Panc1 (cell line): ENCODE measurements around the gene GABRG3. TPM values are rescaled to one million over a fixed set of nuclear protein-coding genes. Genes with fewer than 3 reads are reported as not detected.

Source experiments
- ATAC-seq: fragments of 200-7000 bp; cut with Tn5 transposase; 2 replicates; pipeline ENCODE4 v1.9.1; 2020; ENCODE audit warnings: mild to moderate bottlenecking, moderate library complexity
- BruUV-seq: library from RNA; stranded (reverse); fragments of 400-500 nt; replicated peaks from 2 replicates; lab custom pipeline; 2021; lab: Mats Ljungman, UMichigan
- CTCF ChIA-PET: fragments of 300-600 bp; sonication (Branson Sonifier 250); formaldehyde crosslinking; loops from one replicate; lab custom pipeline; 2022; ENCODE audit warnings: antibody characterized with exemption; lab: Charles Lee
- POLR2A ChIA-PET: fragments of 300-600 bp; sonication (Branson Sonifier 250); formaldehyde crosslinking; loops from one replicate; lab custom pipeline; 2022; ENCODE audit warnings: antibody characterized with exemption; lab: Charles Lee
- DNase-seq: peaks from one replicate; pipeline ENCODE4 v3.0.0-alpha.2; 2010; ENCODE audit warnings: low read depth, low spot score
- H3K27ac ChIP-seq: 2 replicates; pipeline ENCODE4 v1.5.1; 2011; ENCODE audit warnings: mild to moderate bottlenecking, low read length, inconsistent platforms
- H3K27me3 ChIP-seq: fragments of 200-500 bp; sonication (Bioruptor generic); 2 replicates; pipeline ENCODE4 v1.6.0; 2014; ENCODE audit warnings: low read length, inconsistent platforms; ENCODE audit not compliant: control insufficient read depth, insufficient read depth
- H3K36me3 ChIP-seq: fragments of 200-500 bp; sonication (Bioruptor generic); 2 replicates; pipeline ENCODE4 v1.5.1; 2014; ENCODE audit warnings: inconsistent platforms, mild to moderate bottlenecking, low read length, moderate library complexity; ENCODE audit not compliant: control insufficient read depth, insufficient read depth
- H3K4me1 ChIP-seq: 2 replicates; pipeline ENCODE4 v1.5.1; 2011; ENCODE audit warnings: inconsistent platforms, mild to moderate bottlenecking, low read length, moderate library complexity; ENCODE audit not compliant: control insufficient read depth, insufficient read depth
- H3K4me3 ChIP-seq, 2 experiments: 2 replicates each; pipeline ENCODE4 v1.5.1; 2011 to 2012; ENCODE audit warnings: low read depth in 2 of 2, low read length in 2 of 2, mild to moderate bottlenecking in 2 of 2, inconsistent platforms in 1 of 2, moderate library complexity in 1 of 2
- H3K9me3 ChIP-seq: fragments of 200-500 bp; sonication (Bioruptor generic); 2 replicates; pipeline ENCODE4 v1.5.1; 2014; ENCODE audit warnings: low read depth, mild to moderate bottlenecking, inconsistent platforms, low read length, moderate library complexity; ENCODE audit not compliant: control insufficient read depth, insufficient read depth
- POLR2AphosphoS5 ChIP-seq: IDR thresholded peaks from 2 replicates; pipeline ENCODE4 v1.6.1; 2012; ENCODE audit warnings: mild to moderate bottlenecking, low read depth, low read length, moderate library complexity
- SIN3A ChIP-seq: IDR thresholded peaks from 2 replicates; pipeline ENCODE4 v1.6.1; 2012; ENCODE audit warnings: low read depth, mild to moderate bottlenecking, low read length, moderate library complexity, borderline replicate concordance; ENCODE audit not compliant: insufficient read depth
- TCF7L2 ChIP-seq: IDR thresholded peaks from 2 replicates; pipeline ENCODE4 v1.6.1; 2011; ENCODE audit warnings: mild to moderate bottlenecking, low read depth, low read length, inconsistent platforms
- in situ Hi-C: cut with HindIII; loops from 2 replicates; pipeline ENCODE4 v1.10.0; 2016; ENCODE audit warnings: low sequenced_read_pairs, low pct_unique_long_range_greater_than_20kb
- intact Hi-C: fragments of 100-400 bp; cut with micrococcal nuclease; formaldehyde crosslinking; loops from one replicate; pipeline ENCODE4 v1.10.0; 2022; ENCODE audit not compliant: unreplicated experiment
- total RNA-seq: library from RNA; stranded (reverse); gene quantifications from one replicate; pipeline ENCODE4 v1.2.1, GENCODE V29; 2021; ENCODE audit not compliant: unreplicated experiment
- TF ChIP-seq, protein P1 (sequence below): fragments of 450-650 bp; IDR thresholded peaks from 2 replicates; pipeline ENCODE4 v1.5.1; 2017; ENCODE audit warnings: mild to moderate bottlenecking
- TF ChIP-seq, protein P2 (sequence below), 2 experiments: IDR thresholded peaks; 2 replicates each; pipeline ENCODE4 v1.6.1; 2011 to 2012; ENCODE audit warnings: low read depth in 2 of 2, control low read depth in 1 of 2, low read length in 1 of 2, mild to moderate bottlenecking in 1 of 2, moderate library complexity in 1 of 2; ENCODE audit not compliant: insufficient read depth in 1 of 2

The GABRG3 gene
- total RNA-seq, 1 experiment from 2014 or later: not detected

DNA sequence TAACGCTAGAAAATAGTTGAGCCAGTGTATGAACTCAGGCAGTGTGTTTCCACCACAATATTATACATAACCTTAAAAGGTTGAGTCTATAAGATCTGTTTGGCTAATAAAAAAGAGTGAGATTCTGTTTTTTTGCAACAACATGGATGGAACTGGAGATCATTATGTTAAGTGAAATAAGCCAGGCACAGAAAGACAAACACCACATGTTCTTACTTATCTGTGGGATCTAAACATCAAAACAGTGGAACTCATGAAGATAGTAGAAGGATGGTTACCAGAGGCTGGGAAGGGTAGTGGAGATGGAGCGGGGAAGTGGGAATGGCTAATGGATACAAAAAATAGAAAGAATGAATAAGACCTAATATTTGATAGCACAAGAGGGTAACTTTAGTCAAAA, 150.7 kb downstream of the GABRG3 start:
- in situ Hi-C loops (no loop called here), intact Hi-C loops (no loop called here)
- H3K36me3 ChIP-seq: no peaks in the 10 kb centered on the region
- BruUV-seq: no TSS peak
- no peak for DNase-seq
- no peak overlapping the region for H3K4me3 ChIP-seq
- no peak overlapping the region for H3K27ac ChIP-seq
- no peaks in the 10 kb centered on the region for H3K4me1 ChIP-seq
- no peaks in the 10 kb centered on the region for H3K9me3 ChIP-seq
- CTCF ChIA-PET: no interaction called here
- no peak for ATAC-seq
- H3K27me3 ChIP-seq: no peaks in the 10 kb centered on the region
- TF ChIP-seq POLR2AphosphoS5 (no peak), TCF7L2 (no peak), SIN3A (no peak)
- TF ChIP-seq, protein P1, sequence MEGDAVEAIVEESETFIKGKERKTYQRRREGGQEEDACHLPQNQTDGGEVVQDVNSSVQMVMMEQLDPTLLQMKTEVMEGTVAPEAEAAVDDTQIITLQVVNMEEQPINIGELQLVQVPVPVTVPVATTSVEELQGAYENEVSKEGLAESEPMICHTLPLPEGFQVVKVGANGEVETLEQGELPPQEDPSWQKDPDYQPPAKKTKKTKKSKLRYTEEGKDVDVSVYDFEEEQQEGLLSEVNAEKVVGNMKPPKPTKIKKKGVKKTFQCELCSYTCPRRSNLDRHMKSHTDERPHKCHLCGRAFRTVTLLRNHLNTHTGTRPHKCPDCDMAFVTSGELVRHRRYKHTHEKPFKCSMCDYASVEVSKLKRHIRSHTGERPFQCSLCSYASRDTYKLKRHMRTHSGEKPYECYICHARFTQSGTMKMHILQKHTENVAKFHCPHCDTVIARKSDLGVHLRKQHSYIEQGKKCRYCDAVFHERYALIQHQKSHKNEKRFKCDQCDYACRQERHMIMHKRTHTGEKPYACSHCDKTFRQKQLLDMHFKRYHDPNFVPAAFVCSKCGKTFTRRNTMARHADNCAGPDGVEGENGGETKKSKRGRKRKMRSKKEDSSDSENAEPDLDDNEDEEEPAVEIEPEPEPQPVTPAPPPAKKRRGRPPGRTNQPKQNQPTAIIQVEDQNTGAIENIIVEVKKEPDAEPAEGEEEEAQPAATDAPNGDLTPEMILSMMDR: no peak
- TF ChIP-seq, protein P2, sequence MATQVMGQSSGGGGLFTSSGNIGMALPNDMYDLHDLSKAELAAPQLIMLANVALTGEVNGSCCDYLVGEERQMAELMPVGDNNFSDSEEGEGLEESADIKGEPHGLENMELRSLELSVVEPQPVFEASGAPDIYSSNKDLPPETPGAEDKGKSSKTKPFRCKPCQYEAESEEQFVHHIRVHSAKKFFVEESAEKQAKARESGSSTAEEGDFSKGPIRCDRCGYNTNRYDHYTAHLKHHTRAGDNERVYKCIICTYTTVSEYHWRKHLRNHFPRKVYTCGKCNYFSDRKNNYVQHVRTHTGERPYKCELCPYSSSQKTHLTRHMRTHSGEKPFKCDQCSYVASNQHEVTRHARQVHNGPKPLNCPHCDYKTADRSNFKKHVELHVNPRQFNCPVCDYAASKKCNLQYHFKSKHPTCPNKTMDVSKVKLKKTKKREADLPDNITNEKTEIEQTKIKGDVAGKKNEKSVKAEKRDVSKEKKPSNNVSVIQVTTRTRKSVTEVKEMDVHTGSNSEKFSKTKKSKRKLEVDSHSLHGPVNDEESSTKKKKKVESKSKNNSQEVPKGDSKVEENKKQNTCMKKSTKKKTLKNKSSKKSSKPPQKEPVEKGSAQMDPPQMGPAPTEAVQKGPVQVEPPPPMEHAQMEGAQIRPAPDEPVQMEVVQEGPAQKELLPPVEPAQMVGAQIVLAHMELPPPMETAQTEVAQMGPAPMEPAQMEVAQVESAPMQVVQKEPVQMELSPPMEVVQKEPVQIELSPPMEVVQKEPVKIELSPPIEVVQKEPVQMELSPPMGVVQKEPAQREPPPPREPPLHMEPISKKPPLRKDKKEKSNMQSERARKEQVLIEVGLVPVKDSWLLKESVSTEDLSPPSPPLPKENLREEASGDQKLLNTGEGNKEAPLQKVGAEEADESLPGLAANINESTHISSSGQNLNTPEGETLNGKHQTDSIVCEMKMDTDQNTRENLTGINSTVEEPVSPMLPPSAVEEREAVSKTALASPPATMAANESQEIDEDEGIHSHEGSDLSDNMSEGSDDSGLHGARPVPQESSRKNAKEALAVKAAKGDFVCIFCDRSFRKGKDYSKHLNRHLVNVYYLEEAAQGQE (IDR thresholded peaks at IDR 0.05; ENCODE audit: insufficient read depth in 1 of 2, low read depth in 2 of 2, low read length in 1 of 2): no peak
- POLR2A ChIA-PET: no interaction called here

DNA sequence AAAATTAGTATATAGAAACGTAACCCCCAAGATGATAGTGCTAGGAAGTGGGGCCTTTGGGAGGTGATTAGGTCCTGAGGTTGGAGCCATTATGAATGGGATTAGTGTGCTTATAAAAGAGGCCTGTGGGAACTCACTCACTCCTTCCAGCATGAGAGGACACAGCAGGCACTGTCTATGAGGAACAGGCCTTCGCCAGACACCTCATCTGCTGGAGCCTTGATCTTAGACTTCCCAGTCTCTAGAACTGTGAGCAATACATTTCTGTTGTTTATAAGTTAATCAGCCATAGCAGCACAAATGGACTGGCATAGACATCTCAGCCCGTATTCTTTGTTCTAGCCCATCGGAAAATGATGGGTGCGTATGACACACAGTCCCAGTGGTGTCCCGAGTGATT, 152.3 kb downstream of the GABRG3 start:
- no peak overlapping the region for H3K4me3 ChIP-seq
- CTCF ChIA-PET: no interaction called here
- no peak for DNase-seq
- no peaks in the 10 kb centered on the region for H3K27me3 ChIP-seq
- no TSS peak for BruUV-seq
- POLR2A ChIA-PET: no interaction called here
- no peak for TF ChIP-seq POLR2AphosphoS5
- TF ChIP-seq SIN3A: no peak
- TF ChIP-seq, protein P2 (IDR thresholded peaks at IDR 0.05; ENCODE audit: insufficient read depth in 1 of 2, low read depth in 2 of 2, low read length in 1 of 2): no peak
- TF ChIP-seq, protein P1: no peak
- TF ChIP-seq TCF7L2: no peak
- no peaks in the 10 kb centered on the region for H3K4me1 ChIP-seq
- H3K36me3 ChIP-seq: no peaks in the 10 kb centered on the region
- no peak for ATAC-seq
- in situ Hi-C loops (no loop called here), intact Hi-C loops (no loop called here)
- no peaks in the 10 kb centered on the region for H3K9me3 ChIP-seq
- no peak overlapping the region for H3K27ac ChIP-seq
